ENCODE results near the gene TFR2.

TFR2 gene

GRCh38 chr7:100683659-100684533, 42.5 kb upstream of the TFR2 start:
- Histone ChIP-seq H3K36me3 (ENCODE audit: insufficient read depth, low read depth, low read length) (peaks cover 98% of the 10 kb centered on the region), H3K9ac (ENCODE audit: low read depth, low read length) (no peak overlapping the region), H3K9me3 (ENCODE audit: insufficient read depth, low read depth, low read length) (no peaks in the 10 kb centered on the region)

GRCh38 chr7:100682991-100683658, 41.8 kb upstream of the TFR2 start:
- Histone ChIP-seq H3K9ac (ENCODE audit: low read depth, low read length) (no peak overlapping the region), H3K27ac (ENCODE audit: low read length) (no peak overlapping the region), H3K4me3 (ENCODE audit: low read length) (no peak overlapping the region), H3K36me3 (ENCODE audit: insufficient read depth, low read depth, low read length) (peaks cover 96% of the 10 kb centered on the region), H3K27me3 (ENCODE audit: insufficient read depth, low read length) (no peaks in the 10 kb centered on the region), H3K4me1 (ENCODE audit: insufficient read depth, low read length) (no peaks in the 10 kb centered on the region), H3K9me3 (ENCODE audit: insufficient read depth, low read depth, low read length) (no peaks in the 10 kb centered on the region)

More at GRCh38 chr7:100683659-100684533, 42.5 kb upstream of the TFR2 start:
- Histone ChIP-seq H3K27me3 (ENCODE audit: insufficient read depth, low read length) (no peaks in the 10 kb centered on the region), H3K4me3 (ENCODE audit: low read length) (no peak overlapping the region), H3K4me1 (ENCODE audit: insufficient read depth, low read length) (no peaks in the 10 kb centered on the region), H3K27ac (ENCODE audit: low read length) (no peak overlapping the region)

- Histone ChIP-seq H3K27ac (ENCODE audit: low read length) (no peak overlapping the region), H3K9me3 (ENCODE audit: insufficient read depth, low read depth, low read length) (no peaks in the 10 kb centered on the region), H3K9ac (ENCODE audit: low read depth, low read length) (no peak overlapping the region), H3K27me3 (ENCODE audit: insufficient read depth, low read length) (no peaks in the 10 kb centered on the region), H3K36me3 (ENCODE audit: insufficient read depth, low read depth, low read length) (peaks cover 97% of the 10 kb centered on the region), H3K4me3 (ENCODE audit: low read length) (no peak overlapping the region), H3K4me1 (ENCODE audit: insufficient read depth, low read length) (no peaks in the 10 kb centered on the region)
These were observed 40.9 kb upstream of the TFR2 start for GRCh38 chr7:100682228-100682741.

DNA sequence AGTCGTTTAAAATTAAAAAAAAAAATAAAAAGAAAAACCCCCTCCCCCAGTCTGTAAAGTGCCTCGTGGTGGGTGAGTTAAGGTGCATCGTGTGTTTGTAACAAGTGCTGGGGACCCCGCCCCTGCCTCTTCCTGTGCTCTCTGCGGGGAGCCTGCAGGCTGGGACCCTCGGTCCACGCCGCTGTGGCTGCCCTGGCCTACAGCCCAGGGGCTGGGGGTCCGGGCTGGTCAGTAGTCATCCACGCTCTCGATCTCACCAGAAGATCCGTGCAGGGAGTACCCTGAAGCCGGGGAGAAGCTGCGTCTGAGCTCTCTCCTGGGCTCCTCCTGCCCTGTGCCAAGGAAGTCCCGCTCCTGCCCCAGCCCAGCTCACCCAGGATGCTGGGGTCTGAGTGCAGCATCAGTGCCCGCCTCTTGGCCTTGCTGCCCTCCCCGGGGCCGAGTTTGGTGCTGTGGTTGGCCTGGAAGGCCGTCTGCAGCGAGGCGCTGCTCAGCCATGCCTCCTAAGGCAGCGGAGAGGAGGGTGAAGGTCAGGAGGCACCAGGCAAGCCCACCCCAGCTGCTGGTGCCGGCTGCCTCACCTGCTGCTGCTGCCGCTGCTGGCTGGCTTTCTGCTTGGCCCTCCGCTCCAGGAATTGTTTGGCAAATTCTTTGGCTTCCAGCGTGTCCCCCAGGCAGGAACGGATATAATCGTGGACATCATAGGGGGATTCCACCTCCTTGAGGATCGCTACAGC, 40.3 kb upstream of the TFR2 start:
- Histone ChIP-seq H3K36me3 (ENCODE audit: insufficient read depth, low read depth, low read length) (peaks cover 97% of the 10 kb centered on the region), H3K27me3 (ENCODE audit: insufficient read depth, low read length) (no peaks in the 10 kb centered on the region), H3K27ac (ENCODE audit: low read length) (no peak overlapping the region), H3K4me3 (ENCODE audit: low read length) (no peak overlapping the region), H3K9ac (ENCODE audit: low read depth, low read length) (no peak overlapping the region), H3K4me1 (ENCODE audit: insufficient read depth, low read length) (no peaks in the 10 kb centered on the region), H3K9me3 (ENCODE audit: insufficient read depth, low read depth, low read length) (no peaks in the 10 kb centered on the region)

DNA sequence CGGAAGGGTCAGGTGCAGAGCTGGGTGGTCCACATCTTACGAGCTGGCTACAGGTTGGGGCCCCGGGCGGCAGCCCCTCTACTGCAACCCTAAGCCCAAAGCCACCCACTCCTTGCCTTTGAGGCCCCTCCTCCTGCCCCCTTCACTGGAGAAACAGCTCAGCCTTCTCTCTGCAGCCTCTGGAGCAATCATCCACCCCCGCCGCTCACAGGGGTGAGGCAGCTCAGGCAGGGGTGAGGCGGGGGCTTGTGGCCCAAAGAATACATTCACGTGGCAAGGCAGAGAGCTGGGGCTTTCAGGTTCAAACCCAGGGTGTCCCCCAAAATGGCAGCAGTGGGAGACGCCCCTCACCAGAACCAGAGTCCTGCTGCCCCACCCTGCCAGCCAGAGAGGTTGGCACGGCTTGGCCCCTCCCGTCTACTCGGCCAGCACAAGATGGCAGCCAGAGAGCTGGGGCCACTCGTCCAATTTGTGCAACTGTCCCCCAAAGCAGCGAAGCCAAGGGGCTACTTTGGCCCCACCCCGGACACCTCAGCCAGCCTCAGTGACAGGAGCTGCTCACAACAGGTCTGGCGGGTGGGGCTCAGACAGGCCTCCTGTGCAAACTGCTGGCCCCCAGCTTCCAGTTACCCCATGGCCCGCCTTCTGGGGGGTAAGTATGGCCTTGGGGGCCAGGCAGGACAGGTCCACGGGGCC, 39.4 kb upstream of the TFR2 start:
- Histone ChIP-seq H3K4me1 (ENCODE audit: insufficient read depth, low read length) (peaks cover 3% of the 10 kb centered on the region; the same call in 1 of the 2 replicates), H3K9ac (ENCODE audit: low read depth, low read length) (no peak overlapping the region), H3K4me3 (ENCODE audit: low read length) (no peak overlapping the region), H3K9me3 (ENCODE audit: insufficient read depth, low read depth, low read length) (no peaks in the 10 kb centered on the region), H3K27ac (ENCODE audit: low read length) (no peak overlapping the region), H3K27me3 (ENCODE audit: insufficient read depth, low read length) (no peaks in the 10 kb centered on the region), H3K36me3 (ENCODE audit: insufficient read depth, low read depth, low read length) (peaks cover 91% of the 10 kb centered on the region)

GRCh38 chr7:100679927-100680575, 38.7 kb upstream of the TFR2 start:
- Histone ChIP-seq H3K9me3 (ENCODE audit: insufficient read depth, low read depth, low read length) (no peaks in the 10 kb centered on the region), H3K4me3 (ENCODE audit: low read length) (no peak overlapping the region), H3K36me3 (ENCODE audit: insufficient read depth, low read depth, low read length) (peaks cover 84% of the 10 kb centered on the region), H3K27me3 (ENCODE audit: insufficient read depth, low read length) (no peaks in the 10 kb centered on the region), H3K4me1 (ENCODE audit: insufficient read depth, low read length) (peaks cover 3% of the 10 kb centered on the region; the same call in 1 of the 2 replicates), H3K27ac (ENCODE audit: low read length) (no peak overlapping the region), H3K9ac (ENCODE audit: low read depth, low read length) (no peak overlapping the region)

- peaks cover 3% of the 10 kb centered on the region; the same call in 1 of the 2 replicates for H3K4me1 ChIP-seq (ENCODE audit: insufficient read depth, low read length)
- H3K36me3 ChIP-seq (ENCODE audit: insufficient read depth, low read depth, low read length), result peaks cover 77% of the 10 kb centered on the region
- no peak overlapping the region for H3K4me3 ChIP-seq (ENCODE audit: low read length)
- H3K9ac ChIP-seq (ENCODE audit: low read depth, low read length), result no peak overlapping the region
- H3K27ac ChIP-seq (ENCODE audit: low read length), result no peak overlapping the region
- no peaks in the 10 kb centered on the region for H3K9me3 ChIP-seq (ENCODE audit: insufficient read depth, low read depth, low read length)
- no peaks in the 10 kb centered on the region for H3K27me3 ChIP-seq (ENCODE audit: insufficient read depth, low read length)
These were observed 38.0 kb upstream of the TFR2 start for GRCh38 chr7:100679129-100679926.

DNA sequence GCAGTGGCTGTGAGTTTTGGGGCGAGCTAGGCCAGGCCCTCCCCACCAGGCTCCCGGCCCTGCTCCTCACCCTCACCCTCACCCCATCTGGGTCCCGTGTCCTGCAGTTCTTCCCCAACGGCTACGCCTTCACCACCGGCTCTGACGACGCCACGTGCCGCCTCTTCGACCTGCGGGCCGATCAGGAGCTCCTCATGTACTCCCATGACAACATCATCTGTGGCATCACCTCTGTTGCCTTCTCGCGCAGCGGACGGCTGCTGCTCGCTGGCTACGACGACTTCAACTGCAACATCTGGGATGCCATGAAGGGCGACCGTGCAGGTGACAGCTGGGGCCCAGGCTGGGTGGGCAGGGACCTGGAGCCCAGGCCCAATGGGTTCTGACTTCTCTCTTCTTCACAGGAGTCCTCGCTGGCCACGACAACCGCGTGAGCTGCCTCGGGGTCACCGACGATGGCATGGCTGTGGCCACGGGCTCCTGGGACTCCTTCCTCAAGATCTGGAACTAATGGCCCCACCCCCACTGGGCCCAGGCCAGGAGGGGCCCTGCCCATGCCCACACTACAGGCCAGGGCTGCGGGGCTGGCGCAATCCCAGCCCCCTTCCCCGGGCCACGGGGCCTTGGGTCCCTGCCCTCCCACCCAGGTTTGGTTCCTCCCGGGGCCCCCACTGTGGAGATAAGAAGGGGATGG, 37.1 kb upstream of the TFR2 start:
- Histone ChIP-seq H3K27ac (ENCODE audit: low read length) (no peak overlapping the region), H3K9ac (ENCODE audit: low read depth, low read length) (no peak overlapping the region), H3K4me1 (ENCODE audit: insufficient read depth, low read length) (peaks cover 3% of the 10 kb centered on the region; the same call in 1 of the 2 replicates), H3K36me3 (ENCODE audit: insufficient read depth, low read depth, low read length) (peaks cover 69% of the 10 kb centered on the region), H3K27me3 (ENCODE audit: insufficient read depth, low read length) (no peaks in the 10 kb centered on the region), H3K4me3 (ENCODE audit: low read length) (no peak overlapping the region), H3K9me3 (ENCODE audit: insufficient read depth, low read depth, low read length) (no peaks in the 10 kb centered on the region)

- H3K27me3 ChIP-seq (ENCODE audit: insufficient read depth, low read length), result peaks cover 4% of the 10 kb centered on the region
- peaks cover 3% of the 10 kb centered on the region; the same call in 1 of the 2 replicates for H3K4me1 ChIP-seq (ENCODE audit: insufficient read depth, low read length)
- H3K4me3 ChIP-seq (ENCODE audit: low read length), result no peak overlapping the region
- peaks cover 60% of the 10 kb centered on the region for H3K36me3 ChIP-seq (ENCODE audit: insufficient read depth, low read depth, low read length)
- no peak overlapping the region for H3K9ac ChIP-seq (ENCODE audit: low read depth, low read length)
- no peaks in the 10 kb centered on the region for H3K9me3 ChIP-seq (ENCODE audit: insufficient read depth, low read depth, low read length)
- no peak overlapping the region for H3K27ac ChIP-seq (ENCODE audit: low read length)
These were observed 36.2 kb upstream of the TFR2 start for GRCh38 chr7:100677308-100678267.

All from iPS-20b (cell line).